Stimulated activated CD4-positive, alpha-beta T cell treated with anti-CD3 and anti-CD28 coated beads, TNF-alpha, amount 100 ng/mL, for 4 hours (primary cell): ENCODE measurements around the gene P2RX3.

Experiments used
- DNase-seq, 3 experiments: peaks; one replicate each; pipeline ENCODE4 v3.0.0-alpha.2; 2020; ENCODE audit warnings: low read depth in 3 of 3

P2RX3 gene

GRCh38 chr11:57421066-57421465 is 82.9 kb downstream of the P2RX3 start:
- DNase-seq, result no peak

- DNase-seq, result no peak
Observed at GRCh38 chr11:57421805-57422204, 83.7 kb downstream of the P2RX3 start.
